ENCODE results near the gene RTBDN.

The RTBDN gene

DNA sequence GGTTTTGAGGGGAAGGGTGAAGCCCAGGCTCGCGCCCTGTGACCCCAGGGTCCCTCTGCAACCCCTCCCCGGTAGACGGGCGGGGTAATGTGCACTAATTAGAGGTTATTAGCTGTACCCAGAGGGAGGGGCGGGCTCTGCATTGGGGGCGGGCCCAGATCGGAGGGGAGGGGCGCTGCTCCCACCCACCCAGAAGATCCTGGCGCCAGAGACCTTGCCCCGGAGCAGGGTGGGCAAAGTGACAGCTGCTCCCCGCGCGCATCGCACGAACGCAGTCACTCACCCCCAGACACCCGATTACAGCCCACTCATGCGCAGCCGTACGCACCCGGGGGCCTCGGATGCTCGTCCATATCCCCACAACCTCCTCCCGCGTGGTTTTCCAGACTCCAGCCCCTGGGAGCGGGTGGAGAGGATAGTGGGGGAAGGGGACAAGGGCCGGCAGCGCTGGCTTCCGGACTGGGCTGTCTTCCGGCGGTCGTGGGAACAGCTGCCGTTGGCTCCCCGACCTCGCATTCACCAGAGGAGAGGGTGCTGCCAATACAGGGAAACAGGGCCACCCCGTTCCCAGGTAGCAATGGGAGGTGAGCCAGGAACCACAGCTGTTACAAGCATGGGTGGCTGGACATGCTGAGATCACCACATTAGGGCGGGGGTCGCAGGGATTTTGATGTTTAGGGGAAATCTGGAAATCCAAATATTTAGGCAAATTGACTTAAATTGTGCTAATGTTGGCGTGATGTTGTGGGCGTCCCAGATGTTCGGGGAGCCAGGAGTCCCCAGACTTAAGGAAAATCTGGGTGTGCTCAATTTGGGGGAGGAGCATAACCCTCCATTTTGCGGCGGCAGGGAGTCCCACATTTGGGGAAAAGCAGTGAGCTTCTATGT, 56.1 kb downstream of the RTBDN start:
- DNase-seq: peak in 1 of 2 experiments; percentile 47

GRCh38 chr19:12777217-12778016, 57.0 kb downstream of the RTBDN start:
- peak; percentile 74 to 83 for DNase-seq
